Psoas muscle (tissue), 8 donors: ENCODE results near the gene TYMS. TPM values are rescaled to one million over a fixed set of nuclear protein-coding genes. Genes with fewer than 3 reads are reported as not detected.
"Not testable (repeated sequence)": the region's sequence is repeated elsewhere in the genome, so short reads cannot be mapped to it uniquely, and the experiment has no call there.

Experiments
- ATAC-seq, 4 donors: fragments of 200-7000 bp; cut with Tn5 transposase; one replicate each; pipeline ENCODE4 v1.9.1; 2020; ENCODE audit warnings: moderate library complexity in 3 of 4, mild to moderate bottlenecking in 2 of 4
- DNase-seq, 2 donors: peaks; one replicate each; pipeline ENCODE4 v3.0.0-alpha.2; 2020
- H3K27ac ChIP-seq: fragments of 200-600 bp; one replicate; pipeline ENCODE4 v1.8.0; 2022
- H3K27me3 ChIP-seq, 3 donors: fragments of 200-600 bp in 1 of 3; one replicate each; pipeline versions ENCODE4 v1.6.1 to v1.8.0; 2013 to 2022; ENCODE audit warnings: low read length in 2 of 3, mild to moderate bottlenecking in 2 of 3, moderate library complexity in 1 of 3; ENCODE audit not compliant: insufficient read depth in 3 of 3
- H3K36me3 ChIP-seq, 2 donors: fragments of 200-600 bp in 1 of 2; one replicate each; pipeline versions ENCODE4 v1.6.1 to v1.8.0; 2013 to 2022; ENCODE audit warnings: low read depth in 1 of 2, mild to moderate bottlenecking in 1 of 2, moderate library complexity in 1 of 2; ENCODE audit not compliant: insufficient read depth in 1 of 2
- H3K4me1 ChIP-seq: fragments of 200-600 bp; one replicate; pipeline ENCODE4 v1.8.0; 2022
- H3K4me3 ChIP-seq: fragments of 200-600 bp; one replicate; pipeline ENCODE4 v1.8.0; 2022; ENCODE audit warnings: mild to moderate bottlenecking
- H3K9me3 ChIP-seq: fragments of 200-600 bp; one replicate; pipeline ENCODE4 v1.8.0; 2022
- WGBS, 3 donors: extraction: QIAGEN DNeasy Blood & Tissue Kit; methylation state at CpG; one replicate each; pipeline versions ENCODE4 v1.1.6 to v1.1.7; 2013; 5-methylcytosine and 5-hydroxymethylcytosine counted together
- intact Hi-C, 2 donors: fragments of 100-400 bp; cut with DNase I; formaldehyde crosslinking; loops; one replicate each; pipeline versions ENCODE4 v1.11.0 to v1.14.2; 2022
- polyA plus RNA-seq, 3 donors: library from polyadenylated mRNA; stranded (reverse); fragments of 200-250 nt; gene quantifications; one replicate each; pipeline ENCODE4 v1.2.3, GENCODE V29; 2013
- total RNA-seq, 4 donors: library from RNA; stranded (reverse); fragmentation: NEBNext Ultra II Directional in 2 of 4; extraction: Animal tissue kit (Norgen Biotek cat#: 25700) in 2 of 4; gene quantifications; one replicate each; pipeline versions ENCODE4 v1.2.1 to v1.2.4, GENCODE V29; 2021 to 2023
- TF ChIP-seq, protein P1 (sequence below): fragments of 200-600 bp; IDR thresholded peaks from one replicate; pipeline ENCODE4 v1.8.0; 2022; ENCODE audit warnings: antibody characterized with exemption
- donor health status: healthy with polysubstance abuse.
- donor health status: DM: no; HTN: no; CAD: no; lungs with moderate emphysema.
- donor health status: Bipolar disorder and iron deficiency.
- donor health status: healthy.
- donor health status: DM: yes; HTN: yes; CAD: no.
- donor health status: DM: no; HTN: no; CAD: no.
- donor health status: DM: no; HTN: no; CAD: no.
- donor health status: DM: yes; HTN: yes; CAD: no.

Gene TYMS
- total and polyA plus RNA-seq, 7 donors = 0.25 to 0.65 (median 0.32) TPM; not detected in 1

DNA sequence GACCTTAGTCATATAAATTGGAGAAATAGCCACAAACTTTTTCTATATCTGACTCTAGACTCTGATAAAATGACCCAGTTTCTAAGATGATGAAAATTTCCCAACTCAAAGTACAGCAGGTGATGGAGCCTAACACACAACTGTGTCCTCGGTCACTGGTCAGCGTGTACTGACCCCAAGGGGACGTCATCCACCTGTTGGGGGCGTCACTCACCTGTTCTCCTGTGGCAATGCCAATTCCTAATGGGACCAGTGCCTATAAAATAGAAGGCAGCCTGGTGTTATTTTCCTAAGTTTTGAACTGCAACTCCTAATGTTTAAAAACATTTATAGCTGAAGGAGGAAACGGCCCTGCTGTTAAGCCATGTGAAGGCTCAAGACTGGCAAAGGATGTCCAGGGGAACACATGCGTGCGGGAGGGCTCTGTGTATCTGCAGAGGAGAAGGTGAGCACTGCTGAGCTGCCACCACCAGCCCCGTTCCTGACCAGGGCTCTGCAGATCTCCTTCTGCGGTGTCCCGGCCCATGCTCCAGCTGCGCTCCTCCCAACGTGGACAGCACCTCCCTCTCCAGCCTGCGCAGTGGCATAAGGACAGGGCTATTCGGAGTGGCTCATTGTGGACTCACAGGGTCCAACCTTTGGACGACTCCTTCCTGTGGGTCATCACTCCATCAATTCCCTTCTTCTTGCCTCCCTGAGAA lies 21.2 kb downstream of the TYMS start:
- H3K9me3 ChIP-seq = no peaks in the 10 kb centered on the region
- ATAC-seq (no peak), DNase-seq (no peak)
- no peaks in the 10 kb centered on the region for H3K4me1 ChIP-seq
- H3K27ac ChIP-seq = no peak overlapping the region
- no peak overlapping the region for H3K4me3 ChIP-seq
- H3K36me3 ChIP-seq = peaks cover 0 to 71% of the 10 kb centered on the region in 2 donors
- TF ChIP-seq, protein P1, sequence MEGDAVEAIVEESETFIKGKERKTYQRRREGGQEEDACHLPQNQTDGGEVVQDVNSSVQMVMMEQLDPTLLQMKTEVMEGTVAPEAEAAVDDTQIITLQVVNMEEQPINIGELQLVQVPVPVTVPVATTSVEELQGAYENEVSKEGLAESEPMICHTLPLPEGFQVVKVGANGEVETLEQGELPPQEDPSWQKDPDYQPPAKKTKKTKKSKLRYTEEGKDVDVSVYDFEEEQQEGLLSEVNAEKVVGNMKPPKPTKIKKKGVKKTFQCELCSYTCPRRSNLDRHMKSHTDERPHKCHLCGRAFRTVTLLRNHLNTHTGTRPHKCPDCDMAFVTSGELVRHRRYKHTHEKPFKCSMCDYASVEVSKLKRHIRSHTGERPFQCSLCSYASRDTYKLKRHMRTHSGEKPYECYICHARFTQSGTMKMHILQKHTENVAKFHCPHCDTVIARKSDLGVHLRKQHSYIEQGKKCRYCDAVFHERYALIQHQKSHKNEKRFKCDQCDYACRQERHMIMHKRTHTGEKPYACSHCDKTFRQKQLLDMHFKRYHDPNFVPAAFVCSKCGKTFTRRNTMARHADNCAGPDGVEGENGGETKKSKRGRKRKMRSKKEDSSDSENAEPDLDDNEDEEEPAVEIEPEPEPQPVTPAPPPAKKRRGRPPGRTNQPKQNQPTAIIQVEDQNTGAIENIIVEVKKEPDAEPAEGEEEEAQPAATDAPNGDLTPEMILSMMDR = no peak
- intact Hi-C loops = no loop called here
- 81 to 88% (median 82%) methylated on average over 15 of the region's 15 CpGs for WGBS, 3 donors
- H3K27me3 ChIP-seq = no peaks in the 10 kb centered on the region

DNA sequence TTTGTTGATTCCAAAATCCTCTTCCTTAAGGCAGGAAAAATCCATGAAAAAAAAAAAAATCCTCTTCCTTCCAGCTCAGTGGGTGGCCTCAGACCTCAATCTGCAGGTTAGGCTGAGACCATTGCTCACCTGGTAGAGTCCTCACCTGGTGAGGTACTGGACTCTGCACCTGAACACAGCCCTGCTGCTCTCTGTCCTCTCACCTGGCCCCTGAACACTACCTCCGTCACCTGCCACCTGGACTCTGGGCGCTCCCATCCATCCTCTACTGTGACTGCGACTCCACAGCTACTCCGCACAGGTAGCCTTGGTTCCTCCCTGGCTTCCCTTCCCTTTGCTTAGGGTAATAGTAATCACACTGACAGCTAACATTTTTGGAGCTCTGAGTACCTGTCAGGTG lies 22.1 kb downstream of the TYMS start:
- no peak for DNase-seq
- peaks cover 0 to 64% of the 10 kb centered on the region in 2 donors for H3K36me3 ChIP-seq
- no peaks in the 10 kb centered on the region for H3K27me3 ChIP-seq
- H3K4me1 ChIP-seq = no peaks in the 10 kb centered on the region
- no peaks in the 10 kb centered on the region for H3K9me3 ChIP-seq
- no peak overlapping the region for H3K27ac ChIP-seq
- ATAC-seq = no peak
- TF ChIP-seq, protein P1 = no peak
- 98 to 100% (median 100%) methylated on average over 4 of the region's 4 CpGs for WGBS, 3 donors
- no peak overlapping the region for H3K4me3 ChIP-seq
- intact Hi-C loops = no loop called here

DNA sequence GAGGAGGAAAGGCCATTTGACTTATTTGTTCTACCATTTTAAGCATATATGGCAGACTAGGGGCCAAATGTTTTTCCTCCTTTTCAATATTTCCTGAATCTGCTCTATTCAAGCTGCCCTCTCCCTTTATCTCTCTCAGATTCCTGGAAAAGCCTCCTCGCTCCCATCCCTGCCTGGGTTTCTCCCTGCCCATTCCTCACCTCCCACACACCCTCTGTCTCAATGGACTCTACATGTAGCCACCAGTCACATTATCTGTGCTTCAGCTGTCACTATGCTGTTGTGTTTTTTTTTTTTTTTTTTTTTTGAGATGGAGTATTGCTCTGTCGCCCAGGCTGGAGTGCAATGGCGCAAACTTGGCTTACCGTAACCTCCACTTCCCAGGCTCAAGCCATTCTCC lies 22.9 kb downstream of the TYMS start:
- H3K4me3 ChIP-seq = no peak overlapping the region
- TF ChIP-seq, protein P1 = no peak
- ATAC-seq = no peak
- no peaks in the 10 kb centered on the region for H3K9me3 ChIP-seq
- no peaks in the 10 kb centered on the region for H3K4me1 ChIP-seq
- no peak for DNase-seq
- intact Hi-C loops = no loop called here
- H3K36me3 ChIP-seq = peaks cover 0 to 63% of the 10 kb centered on the region in 2 donors
- H3K27ac ChIP-seq = no peak overlapping the region
- WGBS, 3 donors = 97 to 100% (median 100%) methylated on average over 4 of the region's 4 CpGs
- no peaks in the 10 kb centered on the region for H3K27me3 ChIP-seq

DNA sequence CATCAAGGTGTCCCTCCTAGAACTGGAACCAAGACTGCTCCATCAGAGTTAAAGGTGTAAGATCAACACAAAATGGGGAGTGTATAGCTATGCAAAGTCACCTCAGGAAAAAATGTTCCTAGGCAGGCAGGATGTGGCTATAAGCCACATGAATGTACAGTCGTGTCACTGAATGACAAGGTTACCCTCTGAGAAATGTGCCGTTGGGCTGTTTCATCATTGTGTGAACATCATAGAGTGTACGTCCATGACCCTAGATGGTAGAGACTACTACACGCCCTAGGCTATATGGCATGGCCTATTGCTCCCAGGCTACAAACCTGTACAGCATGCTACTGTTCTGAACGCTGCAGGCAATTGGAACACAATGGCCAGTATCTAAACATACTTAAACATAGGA lies 24.5 kb downstream of the TYMS start:
- Histone ChIP-seq H3K4me1 (no peaks in the 10 kb centered on the region), H3K27me3 (no peaks in the 10 kb centered on the region), H3K4me3 (no peak overlapping the region), H3K36me3 (peaks cover 0 to 59% of the 10 kb centered on the region in 2 donors), H3K9me3 (no peaks in the 10 kb centered on the region), H3K27ac (no peak overlapping the region)
- intact Hi-C loops = no loop called here
- WGBS, 3 donors = 88 to 96% (median 93%) methylated on average over 5 of the region's 5 CpGs
- TF ChIP-seq, protein P1 = no peak
- DNase-seq = no peak
- no peak for ATAC-seq

DNA sequence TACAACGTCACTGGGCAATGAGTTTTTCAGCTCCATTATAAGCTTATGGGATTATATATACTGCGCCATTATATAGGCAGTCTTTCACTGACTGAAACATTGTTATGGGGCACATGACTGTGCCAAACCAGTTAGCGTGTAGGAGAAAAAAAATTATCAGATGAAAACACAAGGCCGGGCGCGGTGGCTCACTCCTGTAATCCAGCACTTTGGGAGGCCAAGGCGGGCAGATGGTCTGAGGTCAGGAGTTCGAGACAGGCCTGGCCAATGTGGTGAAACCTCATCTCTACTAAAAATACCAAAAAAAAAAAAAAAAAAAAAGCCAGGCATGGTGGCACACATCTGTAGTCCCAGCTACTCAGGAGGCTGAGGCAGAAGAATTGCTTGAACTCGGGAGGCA lies 25.0 kb downstream of the TYMS start:
- H3K4me3 ChIP-seq, ATAC-seq, H3K27ac ChIP-seq, H3K27me3 ChIP-seq, intact Hi-C loops, H3K4me1 ChIP-seq, H3K9me3 ChIP-seq, DNase-seq: not testable (repeated sequence)
- H3K36me3 ChIP-seq = peaks cover 0 to 55% of the 10 kb centered on the region in 2 donors
- 94 to 96% (median 95%) methylated on average over 9 of the region's 9 CpGs for WGBS, 3 donors
